SK-N-SH treated with all-trans-retinoic acid at 6 μM for 48 hours (cell line): Measurements from ENCODE around the gene CAB39L.

Experiments used
- ATAC-seq: fragments of 200-7000 bp; cut with Tn5 transposase; 3 replicates; pipeline ENCODE4 v1.9.1; 2020; ENCODE audit warnings: mild to moderate bottlenecking, moderate library complexity
- ARNTL ChIP-seq: fragments of 450-650 bp; formaldehyde crosslinking; IDR thresholded peaks from 2 replicates; pipeline ENCODE4 v1.5.0; 2020; ENCODE audit warnings: low read depth, mild to moderate bottlenecking, moderate library complexity, borderline replicate concordance
- BACH2 ChIP-seq: fragments of 250-450 bp; sonication (Bioruptor Pico); IDR thresholded peaks from 2 replicates; pipeline ENCODE4 v1.9.0; 2021; ENCODE audit warnings: mild to moderate bottlenecking, borderline replicate concordance
- CSDC2 ChIP-seq: fragments of 250-450 bp; sonication (Bioruptor Pico); IDR thresholded peaks from 2 replicates; pipeline ENCODE4 v1.5.0; 2020; ENCODE audit warnings: mild to moderate bottlenecking, moderate library complexity
- ESRRG ChIP-seq: fragments of 250-450 bp; sonication (Bioruptor Pico); IDR thresholded peaks from 2 replicates; pipeline ENCODE4 v1.6.1; 2021; ENCODE audit warnings: mild to moderate bottlenecking
- ISL1 ChIP-seq: fragments of 250-450 bp; sonication (Bioruptor Pico); IDR thresholded peaks from 2 replicates; pipeline ENCODE4 v2.1.2; 2022; ENCODE audit warnings: mild to moderate bottlenecking, moderate library complexity
- OSR1 ChIP-seq: fragments of 250-450 bp; sonication (Bioruptor Pico); IDR thresholded peaks from 2 replicates; pipeline ENCODE4 v1.8.0; 2022; ENCODE audit warnings: moderate library complexity, mild to moderate bottlenecking, inconsistent platforms
- POU6F1 ChIP-seq: fragments of 250-450 bp; sonication (Bioruptor Pico); IDR thresholded peaks from 2 replicates; pipeline ENCODE4 v1.8.0; 2021; ENCODE audit warnings: low read depth, mild to moderate bottlenecking, moderate library complexity, borderline replicate concordance
- PPARA ChIP-seq: fragments of 250-450 bp; sonication (Bioruptor Pico); IDR thresholded peaks from 2 replicates; pipeline ENCODE4 v1.5.0; 2020; ENCODE audit warnings: mild to moderate bottlenecking, borderline replicate concordance
- RARB ChIP-seq: fragments of 250-450 bp; sonication (Bioruptor Pico); IDR thresholded peaks from 2 replicates; pipeline ENCODE4 v1.8.0; 2021; ENCODE audit warnings: mild to moderate bottlenecking, moderate library complexity
- SNAI2 ChIP-seq: fragments of 250-450 bp; sonication (Bioruptor Pico); IDR thresholded peaks from 2 replicates; pipeline ENCODE4 v1.5.0; 2020; ENCODE audit warnings: mild to moderate bottlenecking, moderate library complexity
- TCF4 ChIP-seq: fragments of 250-450 bp; sonication (Bioruptor Pico); IDR thresholded peaks from 2 replicates; pipeline ENCODE4 v1.8.0; 2021; ENCODE audit warnings: mild to moderate bottlenecking, moderate library complexity, borderline replicate concordance
- TOX ChIP-seq: fragments of 250-450 bp; sonication (Bioruptor Pico); IDR thresholded peaks from 2 replicates; pipeline ENCODE4 v1.8.0; 2021; ENCODE audit warnings: mild to moderate bottlenecking, moderate library complexity, borderline replicate concordance
- TSHZ2 ChIP-seq: fragments of 250-450 bp; sonication (Bioruptor Pico); IDR thresholded peaks from 2 replicates; pipeline ENCODE4 v1.5.0; 2020; ENCODE audit warnings: mild to moderate bottlenecking, moderate library complexity
- ZC3H10 ChIP-seq: fragments of 250-450 bp; sonication (Bioruptor Pico); IDR thresholded peaks from 2 replicates; pipeline ENCODE4 v1.5.1; 2021; ENCODE audit warnings: mild to moderate bottlenecking, moderate library complexity
- ZFP3 ChIP-seq: fragments of 250-450 bp; sonication (Bioruptor Pico); IDR thresholded peaks from 2 replicates; pipeline ENCODE4 v1.5.0; 2020; ENCODE audit warnings: mild to moderate bottlenecking, moderate library complexity
- ZFP30 ChIP-seq: fragments of 450-650 bp; formaldehyde crosslinking; IDR thresholded peaks from 2 replicates; pipeline ENCODE4 v1.5.0; 2022; ENCODE audit warnings: mild to moderate bottlenecking, moderate library complexity
- ZNF565 ChIP-seq: fragments of 450-650 bp; formaldehyde crosslinking; conservative IDR thresholded peaks from 2 replicates; pipeline ENCODE4 v1.5.0; 2020; ENCODE audit warnings: low read depth, mild to moderate bottlenecking, moderate library complexity
- ZNF70 ChIP-seq: fragments of 450-650 bp; formaldehyde crosslinking; IDR thresholded peaks from 2 replicates; pipeline ENCODE4 v1.5.0; 2020; ENCODE audit warnings: mild to moderate bottlenecking, moderate library complexity
- ZNF8 ChIP-seq: fragments of 450-650 bp; formaldehyde crosslinking; IDR thresholded peaks from 2 replicates; pipeline ENCODE4 v1.5.0; 2020; ENCODE audit warnings: mild to moderate bottlenecking, moderate library complexity
- TF ChIP-seq, protein P1 (sequence below): fragments of 250-450 bp; sonication (Bioruptor Pico); IDR thresholded peaks from 2 replicates; pipeline ENCODE4 v1.5.1; 2020; ENCODE audit warnings: low read depth, mild to moderate bottlenecking, moderate library complexity
- TF ChIP-seq, protein P2 (sequence below): fragments of 250-450 bp; sonication (Bioruptor Pico); IDR thresholded peaks from 2 replicates; pipeline ENCODE4 v1.8.0; 2020; ENCODE audit warnings: mild to moderate bottlenecking, moderate library complexity, borderline replicate concordance

CAB39L gene

GRCh38 chr13:49348751-49349150 lies 95.1 kb downstream of the CAB39L start:
- TF ChIP-seq BACH2 (CRISPR knock-in tag): no peak
- TF ChIP-seq, protein P1, sequence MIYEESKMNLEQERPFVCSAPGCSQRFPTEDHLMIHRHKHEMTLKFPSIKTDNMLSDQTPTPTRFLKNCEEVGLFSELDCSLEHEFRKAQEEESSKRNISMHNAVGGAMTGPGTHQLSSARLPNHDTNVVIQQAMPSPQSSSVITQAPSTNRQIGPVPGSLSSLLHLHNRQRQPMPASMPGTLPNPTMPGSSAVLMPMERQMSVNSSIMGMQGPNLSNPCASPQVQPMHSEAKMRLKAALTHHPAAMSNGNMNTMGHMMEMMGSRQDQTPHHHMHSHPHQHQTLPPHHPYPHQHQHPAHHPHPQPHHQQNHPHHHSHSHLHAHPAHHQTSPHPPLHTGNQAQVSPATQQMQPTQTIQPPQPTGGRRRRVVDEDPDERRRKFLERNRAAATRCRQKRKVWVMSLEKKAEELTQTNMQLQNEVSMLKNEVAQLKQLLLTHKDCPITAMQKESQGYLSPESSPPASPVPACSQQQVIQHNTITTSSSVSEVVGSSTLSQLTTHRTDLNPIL (CRISPR knock-in tag): no peak
- TF ChIP-seq TOX: no peak
- TF ChIP-seq TCF4 (CRISPR knock-in tag): no peak
- no peak for TF ChIP-seq PPARA (CRISPR knock-in tag)
- TF ChIP-seq TSHZ2: no peak
- TF ChIP-seq, protein P2, sequence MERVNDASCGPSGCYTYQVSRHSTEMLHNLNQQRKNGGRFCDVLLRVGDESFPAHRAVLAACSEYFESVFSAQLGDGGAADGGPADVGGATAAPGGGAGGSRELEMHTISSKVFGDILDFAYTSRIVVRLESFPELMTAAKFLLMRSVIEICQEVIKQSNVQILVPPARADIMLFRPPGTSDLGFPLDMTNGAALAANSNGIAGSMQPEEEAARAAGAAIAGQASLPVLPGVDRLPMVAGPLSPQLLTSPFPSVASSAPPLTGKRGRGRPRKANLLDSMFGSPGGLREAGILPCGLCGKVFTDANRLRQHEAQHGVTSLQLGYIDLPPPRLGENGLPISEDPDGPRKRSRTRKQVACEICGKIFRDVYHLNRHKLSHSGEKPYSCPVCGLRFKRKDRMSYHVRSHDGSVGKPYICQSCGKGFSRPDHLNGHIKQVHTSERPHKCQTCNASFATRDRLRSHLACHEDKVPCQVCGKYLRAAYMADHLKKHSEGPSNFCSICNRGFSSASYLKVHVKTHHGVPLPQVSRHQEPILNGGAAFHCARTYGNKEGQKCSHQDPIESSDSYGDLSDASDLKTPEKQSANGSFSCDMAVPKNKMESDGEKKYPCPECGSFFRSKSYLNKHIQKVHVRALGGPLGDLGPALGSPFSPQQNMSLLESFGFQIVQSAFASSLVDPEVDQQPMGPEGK (CRISPR knock-in tag): no peak
- no peak for TF ChIP-seq OSR1 (CRISPR knock-in tag)
- no peak for TF ChIP-seq ARNTL (CRISPR knock-in tag)
- no peak for TF ChIP-seq ZC3H10
- TF ChIP-seq SNAI2: no peak
- TF ChIP-seq CSDC2 (CRISPR knock-in tag): no peak
- no peak for TF ChIP-seq ZNF70 (CRISPR knock-in tag)
- no peak for TF ChIP-seq ISL1 (CRISPR knock-in tag)
- TF ChIP-seq ZFP30: no peak
- no peak for TF ChIP-seq ZNF565 (CRISPR knock-in tag)
- TF ChIP-seq ESRRG (CRISPR knock-in tag): no peak
- no peak for ATAC-seq

- ATAC-seq: no peak
- TF ChIP-seq ZNF8 (CRISPR knock-in tag) (no peak), OSR1 (CRISPR knock-in tag) (no peak), TOX (no peak), BACH2 (CRISPR knock-in tag) (no peak), ZFP3 (CRISPR knock-in tag) (no peak), TSHZ2 (no peak), POU6F1 (CRISPR knock-in tag) (no peak), RARB (CRISPR knock-in tag) (no peak), ISL1 (CRISPR knock-in tag) (no peak)
- TF ChIP-seq, protein P1 (CRISPR knock-in tag): no peak
These were observed 96.0 kb downstream of the CAB39L start for GRCh38 chr13:49347650-49348385.
